Urothelium cell line (cell line): Measurements from ENCODE around the gene SMPD4.
"Not testable (repeated sequence)": the region's sequence is repeated elsewhere in the genome, so short reads cannot be mapped to it uniquely, and the experiment has no call there.

Experiments
- DNase-seq: peaks from one replicate; pipeline ENCODE4 v3.0.0; 2011; ENCODE audit warnings: low spot score, mixed read lengths
- FAIRE-seq: peaks from 2 replicates; lab custom pipeline; 2011; peaks lifted over from hg19 to GRCh38; lab: Jason Lieb, UNC

SMPD4 gene

DNA sequence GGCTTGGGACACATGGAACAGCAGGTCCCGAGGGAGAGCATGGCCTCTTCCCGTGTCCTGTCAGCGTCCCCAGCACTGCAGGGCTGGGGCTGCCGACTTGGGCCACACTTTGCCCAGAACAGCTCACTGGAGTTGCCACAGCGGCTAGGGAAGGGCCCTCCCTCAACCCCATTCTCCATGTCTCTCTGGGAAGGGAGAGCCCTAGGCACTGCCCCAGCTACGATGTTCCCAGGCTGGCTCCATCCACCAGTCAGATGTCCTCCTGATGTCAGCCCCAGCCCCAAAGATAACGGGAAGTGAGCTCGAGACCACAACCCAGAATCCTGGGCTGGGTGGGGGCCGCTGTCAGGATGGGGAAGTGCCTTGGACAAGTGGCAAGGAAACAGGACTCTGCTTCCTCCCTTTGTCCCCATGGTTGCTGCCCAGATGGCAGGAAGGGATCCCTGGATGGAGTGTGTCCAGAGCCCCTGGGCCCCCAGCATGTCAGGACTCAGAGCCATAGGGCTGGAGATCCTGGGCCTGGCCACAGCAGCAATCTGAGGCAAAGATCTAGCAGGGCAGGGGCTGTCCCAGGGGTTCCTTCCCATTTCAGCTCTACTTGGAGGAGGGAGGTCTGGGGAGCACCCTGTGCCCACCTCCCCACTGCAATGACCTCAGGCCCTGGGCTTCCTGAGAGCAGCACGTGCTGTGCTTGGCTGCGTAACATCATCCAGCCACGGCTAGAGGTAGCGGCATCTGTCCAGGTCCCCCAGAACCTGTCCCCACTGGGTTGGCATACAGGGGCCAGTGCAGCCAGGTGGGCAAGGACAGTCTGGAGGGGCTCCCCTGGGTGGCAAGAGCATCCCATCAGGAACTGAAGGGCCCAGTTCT, 38.8 kb downstream of the SMPD4 start:
- DNase-seq: not testable (repeated sequence)

DNA sequence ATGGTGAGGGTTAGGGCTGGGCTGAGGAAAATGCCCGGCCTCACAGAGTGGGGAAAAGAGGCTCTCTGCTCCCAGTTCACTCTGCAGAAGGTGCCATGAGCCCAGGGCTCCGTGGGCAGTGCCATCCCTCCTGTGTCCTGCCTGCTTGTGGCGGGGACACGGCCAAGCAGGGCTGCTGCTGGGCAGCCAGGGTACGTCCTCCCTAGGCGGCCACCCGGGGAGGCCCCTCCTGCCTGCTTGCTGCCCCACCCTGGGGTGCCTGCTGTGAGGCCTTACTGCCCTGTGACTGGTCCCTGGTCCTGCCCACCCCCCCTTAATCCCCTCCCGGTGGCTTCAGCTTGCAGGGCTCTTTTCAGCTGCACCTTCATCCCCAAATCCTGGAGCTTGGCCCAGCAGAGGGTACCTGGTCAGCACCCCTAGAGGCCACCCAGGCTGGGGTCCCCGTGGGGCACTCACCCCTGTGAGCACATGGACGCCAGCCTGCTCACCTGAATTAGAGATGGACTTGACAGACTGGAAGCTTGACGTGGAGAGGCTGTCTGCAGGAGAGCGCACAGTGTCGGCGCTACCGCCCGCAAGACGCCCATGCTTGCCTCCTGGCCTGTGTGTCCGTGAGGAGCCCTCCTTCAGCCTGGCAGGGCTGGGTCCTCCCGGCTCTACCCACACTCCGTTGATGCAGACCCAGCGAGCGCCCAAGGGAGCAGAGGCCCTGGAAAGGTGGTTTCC, 39.6 kb downstream of the SMPD4 start:
- not testable (repeated sequence) for DNase-seq, FAIRE-seq

More for the DNA sequence above, 38.8 kb downstream of the SMPD4 start:
- FAIRE-seq: peak; percentile 20

DNA sequence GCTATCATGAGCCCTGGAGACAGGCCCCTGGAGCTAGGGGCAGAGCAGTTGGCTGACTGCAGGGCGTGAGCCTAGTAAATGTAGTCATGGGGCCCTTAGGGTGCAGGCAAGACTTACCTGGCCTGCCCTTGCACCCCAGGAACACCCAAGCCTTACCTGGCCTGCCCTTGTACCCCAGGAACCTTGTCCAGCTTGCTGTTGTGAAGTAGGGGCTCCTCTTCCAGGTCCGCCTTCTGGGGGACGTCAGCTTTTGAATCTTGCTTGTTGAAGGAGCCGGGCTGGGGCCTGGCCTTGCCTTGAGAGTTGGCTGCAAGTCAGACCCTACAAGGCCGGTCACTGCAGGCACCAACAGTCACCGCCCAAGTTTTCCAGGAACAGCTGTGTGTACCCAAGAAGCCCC, 40.4 kb downstream of the SMPD4 start:
- DNase-seq, FAIRE-seq: not testable (repeated sequence)

DNA sequence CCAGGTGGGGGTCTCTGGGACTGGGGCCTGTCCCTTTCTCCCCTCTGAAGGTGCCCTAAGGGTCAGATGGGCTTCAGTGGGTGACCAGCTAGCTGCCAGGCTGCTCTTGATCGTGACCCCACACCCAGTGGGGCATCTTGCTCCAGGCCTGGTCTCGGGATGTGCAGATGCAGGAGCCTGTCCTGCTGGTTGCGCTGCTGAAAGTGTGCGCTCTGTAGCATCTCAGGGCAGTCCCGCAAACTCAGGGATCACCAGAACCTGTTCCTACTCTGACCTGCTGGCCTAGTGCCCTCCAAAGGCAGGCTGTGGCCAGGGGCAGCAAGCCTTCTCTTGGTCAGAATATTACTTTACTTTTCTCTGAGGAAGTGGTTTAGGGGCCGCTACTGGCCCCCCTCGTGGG, 40.9 kb downstream of the SMPD4 start:
- peak; percentile 53 for FAIRE-seq

DNA sequence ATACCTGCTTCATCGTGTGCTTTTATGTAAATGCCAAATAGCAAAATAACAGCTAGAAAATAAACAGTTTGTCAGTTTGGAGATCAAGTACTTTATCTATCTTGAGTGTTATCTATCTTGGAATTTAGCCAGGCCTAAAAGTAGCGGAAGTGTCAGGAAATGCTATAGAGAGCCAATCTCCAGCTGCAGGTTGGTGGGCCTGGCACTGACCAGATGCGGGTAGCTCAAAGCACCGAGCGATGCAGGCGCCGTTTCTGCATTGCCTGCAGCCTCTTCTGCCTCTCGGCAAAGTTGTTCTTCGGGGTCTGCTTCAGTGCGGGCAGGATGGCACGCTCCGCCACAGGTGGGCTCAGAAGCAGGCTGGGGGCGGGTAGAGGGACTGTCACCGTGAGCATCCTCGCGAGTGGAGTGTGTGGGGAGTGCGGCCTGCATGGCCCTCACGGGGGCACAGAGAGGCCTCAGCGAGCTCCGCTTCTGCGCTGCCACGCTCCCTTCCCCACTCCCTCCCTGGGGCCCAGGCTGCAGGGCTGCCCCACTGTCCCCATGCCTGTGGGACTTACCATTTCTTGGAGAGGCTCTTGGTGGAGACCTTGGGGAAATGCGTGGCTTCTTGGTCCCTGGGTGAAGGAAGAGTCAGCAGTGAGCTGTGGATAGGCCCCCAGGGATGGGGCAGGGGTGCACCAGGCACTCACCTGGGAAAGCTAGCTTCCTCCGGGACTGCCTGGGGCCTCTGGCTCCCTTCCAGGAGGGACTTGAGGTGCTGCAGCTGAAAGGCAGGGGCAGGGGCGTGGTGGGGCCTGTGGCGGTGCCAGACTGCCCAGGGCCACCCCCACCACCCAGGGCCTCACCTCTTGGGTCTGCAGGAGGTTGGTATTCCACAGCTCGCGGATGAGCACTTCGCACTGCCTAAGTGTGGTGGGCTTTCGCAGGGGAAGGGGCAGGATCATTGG, 41.8 kb downstream of the SMPD4 start:
- peak; percentile 23 for FAIRE-seq
- DNase-seq: not testable (repeated sequence)

More for the DNA sequence above, 40.9 kb downstream of the SMPD4 start:
- not testable (repeated sequence) for DNase-seq

DNA sequence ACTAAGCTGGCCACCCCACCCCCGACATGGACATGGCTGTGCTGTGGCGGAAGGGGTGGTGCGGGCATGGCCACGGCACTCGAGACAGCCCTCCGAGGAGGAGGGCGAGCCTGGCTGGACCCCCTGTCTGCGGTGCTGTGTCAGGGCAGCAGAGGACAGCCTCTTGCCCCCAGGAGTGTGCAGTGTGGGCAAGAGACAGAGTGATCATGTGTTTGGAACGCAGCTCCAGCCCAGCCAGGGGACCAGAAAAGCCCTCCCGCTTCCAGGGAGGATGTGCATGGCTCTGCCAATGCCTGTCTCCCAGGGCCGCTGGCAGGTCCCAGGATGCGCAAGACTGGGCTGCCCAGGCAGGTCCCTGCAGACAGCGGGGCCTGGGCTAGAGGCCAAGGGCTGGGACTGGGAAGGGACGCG, 42.6 kb downstream of the SMPD4 start:
- FAIRE-seq: peak; percentile 17
- not testable (repeated sequence) for DNase-seq

DNA sequence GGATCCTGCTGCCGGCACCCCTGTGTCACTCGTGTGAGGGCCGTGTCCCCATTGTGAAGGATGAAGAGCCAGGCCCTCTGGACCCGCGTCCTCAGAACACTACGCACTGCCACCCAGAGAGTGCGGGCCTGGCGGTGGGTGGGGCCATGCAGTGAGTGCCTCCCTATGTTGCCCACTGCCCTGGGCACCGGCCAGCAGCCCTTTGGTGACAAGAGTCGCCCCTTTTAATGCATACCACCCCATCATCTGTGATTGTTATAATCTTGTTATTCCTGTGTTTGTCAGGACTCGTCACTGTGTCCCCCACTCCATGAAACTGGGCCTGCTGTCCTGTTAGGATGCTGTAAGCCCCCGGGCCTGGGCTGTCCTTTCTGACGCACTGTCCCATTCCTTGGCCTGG, 43.1 kb downstream of the SMPD4 start:
- FAIRE-seq: not testable (repeated sequence)

DNA sequence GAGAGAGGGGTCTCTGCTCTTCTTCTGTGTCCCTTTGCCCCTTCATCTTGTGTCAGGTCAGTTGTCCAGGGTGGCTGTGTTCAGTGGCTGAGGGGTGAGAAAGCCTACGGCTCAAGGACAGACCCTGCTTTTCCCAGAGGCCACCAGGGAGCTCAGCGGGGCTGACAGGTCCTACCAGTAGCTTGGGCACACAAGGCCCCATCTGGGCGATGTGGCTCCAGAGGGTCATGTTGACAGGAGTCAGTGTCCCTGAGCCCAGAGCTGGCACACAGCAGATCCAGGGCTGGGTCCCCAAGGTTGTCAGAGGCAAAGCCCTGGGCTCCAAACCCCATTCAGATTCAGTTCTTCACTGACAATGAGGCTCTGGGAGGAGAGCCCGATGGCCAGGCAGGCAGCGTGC, 44.3 kb downstream of the SMPD4 start:
- FAIRE-seq, DNase-seq: not testable (repeated sequence)

More for the DNA sequence above, 43.1 kb downstream of the SMPD4 start:
- not testable (repeated sequence) for DNase-seq

DNA sequence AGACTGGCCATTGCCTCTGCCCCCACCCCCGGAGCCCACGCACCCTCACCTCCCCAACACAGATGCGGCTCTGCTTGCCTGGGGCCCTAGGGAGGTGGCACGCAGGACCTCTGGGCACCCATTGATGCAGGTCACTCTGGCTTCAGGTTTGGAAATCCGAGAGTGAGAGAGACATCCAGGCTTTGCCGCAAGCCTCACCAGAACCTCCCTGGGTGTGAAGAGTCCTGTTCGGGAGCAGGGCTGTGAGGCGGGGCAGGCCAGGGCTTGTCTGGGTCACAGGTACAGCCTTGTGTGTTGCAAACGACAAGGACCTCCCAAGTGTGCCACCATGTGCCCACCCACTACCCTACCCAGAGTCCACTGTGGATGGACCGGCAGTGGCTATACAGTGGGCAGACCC, 44.9 kb downstream of the SMPD4 start:
- not testable (repeated sequence) for DNase-seq, FAIRE-seq

DNA sequence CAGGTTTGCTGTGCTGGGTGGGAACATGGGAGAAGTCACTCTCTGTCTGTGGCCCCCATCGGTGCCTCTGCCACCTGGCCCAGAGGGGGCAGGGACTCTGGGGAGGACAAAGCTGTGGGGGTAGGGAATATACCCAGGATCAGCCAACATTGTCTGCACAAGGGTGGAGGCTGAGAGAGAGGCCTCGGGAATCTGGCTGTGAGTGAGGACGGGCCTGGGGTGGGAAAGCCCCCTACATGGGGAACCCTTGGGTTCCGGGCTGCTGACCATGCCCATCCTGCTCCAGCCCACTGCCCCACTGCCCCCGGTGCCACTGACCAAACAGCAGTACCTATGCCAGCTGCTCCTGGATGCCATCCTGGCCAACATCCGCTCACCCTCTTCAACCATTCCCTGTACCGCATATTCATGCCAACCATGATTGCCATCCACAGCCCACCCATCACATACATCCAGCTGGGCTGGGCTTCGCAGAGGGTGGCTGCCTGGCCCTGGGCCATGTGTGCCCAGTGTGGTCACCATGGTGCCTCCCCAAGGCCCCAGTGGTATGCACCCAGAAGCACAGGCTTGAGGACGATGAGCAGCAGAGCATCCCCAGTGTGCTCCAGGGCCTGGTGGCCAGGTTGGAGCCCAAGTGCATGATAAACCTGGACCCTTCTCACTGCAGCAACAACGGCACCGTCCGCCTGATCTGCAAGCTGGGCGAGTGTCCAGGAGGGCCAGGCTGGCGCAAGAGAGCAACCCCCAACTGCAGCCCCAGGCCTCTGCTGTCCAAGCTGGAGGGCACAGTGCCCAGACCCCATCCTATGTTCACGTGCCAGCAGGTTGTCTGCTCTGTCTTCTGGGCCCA, 45.5 kb downstream of the SMPD4 start:
- no peak for DNase-seq
- no peak for FAIRE-seq

DNA sequence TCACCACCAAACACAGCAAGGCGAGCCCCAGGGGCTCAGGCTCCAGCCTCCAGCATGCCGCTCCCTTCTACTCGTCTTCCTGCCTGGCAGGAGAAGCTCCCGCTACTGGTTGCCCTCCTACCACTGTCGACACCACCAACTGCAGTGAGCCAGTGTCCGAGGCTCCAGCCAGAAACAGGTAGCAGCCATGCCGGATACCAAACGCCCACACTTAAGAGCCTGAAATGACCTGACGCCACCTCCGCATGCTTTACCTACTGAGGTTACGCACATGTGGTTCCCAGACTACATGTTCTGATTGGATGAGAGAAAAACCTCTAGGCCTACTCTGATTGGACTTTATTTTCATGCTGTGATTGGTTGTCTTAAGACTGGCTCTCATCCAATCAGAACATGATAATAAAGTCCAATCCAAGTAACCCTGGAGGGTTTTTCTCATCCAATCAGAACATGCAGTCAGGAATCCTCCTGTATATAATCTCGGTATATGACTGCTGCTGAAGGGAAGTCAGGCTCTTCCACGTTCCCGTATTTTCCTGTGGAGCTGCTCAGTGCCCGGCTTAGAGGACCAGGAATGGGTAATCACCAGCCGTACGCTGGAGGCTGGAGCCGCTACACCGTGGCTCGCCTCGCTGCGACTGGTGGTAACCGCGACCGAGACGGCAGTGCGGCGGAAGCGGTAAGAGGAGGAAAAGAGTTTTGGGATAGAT, 52.1 kb downstream of the SMPD4 start, which contains the start of gene POTEF:
POTEF (minus strand) TSS at position 103 of the 710 bp plus-strand sequence. CDS start 8,707 bp downstream, outside the sequence.
- FAIRE-seq (peak; percentile 99), DNase-seq (peak; percentile 35)

DNA sequence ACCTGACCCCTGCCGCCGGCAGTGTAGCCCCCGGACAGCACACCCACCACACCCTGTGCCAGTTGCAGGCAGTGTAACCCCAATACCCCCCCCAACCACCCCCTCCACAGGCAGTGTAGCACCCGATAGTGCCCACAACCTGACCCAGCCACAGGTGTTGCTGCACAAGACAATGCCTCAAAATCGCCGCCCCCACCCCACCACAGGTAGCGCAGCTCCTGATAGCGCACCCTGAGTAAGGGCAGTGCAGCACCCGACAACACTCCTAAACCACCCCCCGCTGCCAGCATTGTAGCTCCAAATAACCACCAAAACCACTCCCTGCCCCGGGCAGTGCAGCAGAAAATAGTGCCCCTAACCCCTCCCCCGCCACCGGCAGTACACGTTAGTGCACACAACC, 52.9 kb downstream of the SMPD4 start:
- DNase-seq: not testable (repeated sequence)
- FAIRE-seq: peak; percentile 27

DNA sequence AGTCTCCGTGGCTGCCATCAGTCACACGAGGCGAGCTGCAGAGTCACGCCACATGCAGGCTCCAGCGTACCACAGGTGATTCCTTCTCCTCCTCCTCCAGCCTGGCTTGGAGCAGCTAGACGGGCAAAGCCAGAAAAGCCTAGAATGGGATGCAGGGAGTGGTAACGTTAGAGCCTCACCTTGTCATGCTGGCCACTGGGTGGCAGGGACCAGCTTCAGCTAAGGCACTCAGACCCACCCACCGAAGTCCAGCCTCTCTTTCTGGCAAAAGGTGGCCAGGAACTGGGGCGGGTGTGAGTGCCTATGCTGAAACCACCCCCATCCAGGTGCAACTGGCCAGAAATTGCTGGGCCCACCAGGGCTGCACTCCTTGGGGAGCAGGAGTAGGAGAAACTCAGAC, 53.7 kb downstream of the SMPD4 start:
- DNase-seq, FAIRE-seq: not testable (repeated sequence)

DNA sequence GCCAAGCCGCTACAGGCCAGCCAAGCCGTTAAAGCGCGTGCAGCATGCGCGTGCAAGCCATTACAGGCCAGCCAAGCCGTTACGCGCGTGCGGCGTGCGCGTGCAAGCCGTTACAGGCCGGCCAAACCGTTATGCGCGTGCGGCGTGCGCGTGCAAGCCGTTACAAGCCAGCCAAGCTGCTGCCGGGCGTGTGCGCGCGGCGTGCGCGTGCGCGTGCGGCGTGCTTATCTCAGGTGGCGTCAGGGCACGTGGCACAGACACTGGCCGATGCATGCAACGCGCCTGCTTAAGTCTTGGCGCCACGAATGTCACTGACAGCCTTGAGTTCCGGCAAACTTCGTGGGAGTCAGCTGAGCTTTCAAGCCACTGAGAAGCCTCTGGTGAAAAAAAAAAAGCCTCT, 60.5 kb downstream of the SMPD4 start:
- DNase-seq, FAIRE-seq: not testable (repeated sequence)

DNA sequence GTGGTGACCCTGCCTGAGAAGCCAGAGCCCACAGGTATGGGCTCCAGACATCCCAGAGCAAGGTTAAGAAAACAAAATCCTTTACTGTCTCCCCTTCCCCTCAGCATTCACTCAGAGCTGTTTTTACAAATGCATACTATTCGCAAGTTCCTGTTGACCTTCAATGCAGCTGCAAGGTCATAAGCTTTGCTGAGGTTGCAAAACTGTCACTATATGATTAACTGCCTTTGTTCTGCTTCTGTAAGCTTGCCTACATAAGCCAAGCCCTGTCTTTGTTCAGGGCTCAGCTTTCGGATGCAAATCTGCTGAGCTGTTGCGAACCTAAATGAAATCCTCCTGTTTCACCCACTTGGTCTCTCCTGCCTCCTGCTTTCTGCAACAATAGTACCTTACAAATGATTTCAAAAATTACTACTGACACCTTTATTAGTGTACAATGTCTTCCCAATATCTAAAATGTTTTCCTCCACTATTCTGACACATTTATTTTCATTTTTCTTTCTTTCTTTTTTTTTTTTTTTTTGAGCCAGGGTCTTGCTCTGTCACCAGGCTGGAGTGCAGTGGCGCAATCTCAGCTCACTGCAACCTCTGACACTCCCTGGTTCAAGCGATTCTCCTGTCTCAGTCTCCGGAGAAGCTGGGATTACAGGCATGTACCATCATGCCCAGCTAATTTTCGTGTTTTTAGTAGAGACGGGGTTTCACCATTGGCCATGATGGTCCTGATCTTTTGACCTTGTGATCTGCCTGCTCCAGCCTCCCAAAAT, 78.6 kb downstream of the SMPD4 start:
- DNase-seq, FAIRE-seq: not testable (repeated sequence)
